SK-N-SH (cell line): ENCODE data around the gene NTNG1.

Experiments
- CHD2 ChIP-seq: fragments of 150-350 bp; IDR thresholded peaks from 2 replicates; pipeline ENCODE4 v1.6.1; 2018; ENCODE audit warnings: low read length; ENCODE audit not compliant: partially characterized antibody
- CTCF ChIP-seq: fragments of 200-600 bp; sonication (generic); IDR thresholded peaks from 2 replicates; pipeline ENCODE4 v1.6.1; 2017; ENCODE audit warnings: antibody characterized with exemption, mild to moderate bottlenecking, moderate library complexity
- EP300 ChIP-seq, 2 experiments: IDR thresholded peaks; 2 replicates each; pipeline versions ENCODE4 v1.4.0 to v1.6.1; 2012; ENCODE audit warnings: borderline replicate concordance in 1 of 2, low read depth in 1 of 2, low read length in 1 of 2
- EZH2phosphoT487 ChIP-seq: fragments of 200-600 bp; sonication (generic); IDR thresholded peaks from 2 replicates; pipeline ENCODE4 v1.6.1; 2017; ENCODE audit warnings: low read depth, mixed run types, mild to moderate bottlenecking, antibody characterized with exemption, moderate library complexity, borderline replicate concordance
- FOSL2 ChIP-seq: IDR thresholded peaks from 2 replicates; pipeline ENCODE4 v1.4.0; 2012; ENCODE audit warnings: low read depth, mild to moderate bottlenecking, moderate library complexity, borderline replicate concordance
- GABPA ChIP-seq: IDR thresholded peaks from 2 replicates; pipeline ENCODE4 v1.4.0; 2012; ENCODE audit warnings: low read depth, mild to moderate bottlenecking
- MAX ChIP-seq: IDR thresholded peaks from 2 replicates; pipeline ENCODE4 v1.4.0; 2012; ENCODE audit warnings: low read depth
- MEF2A ChIP-seq: IDR thresholded peaks from 2 replicates; pipeline ENCODE4 v1.4.0; 2012; ENCODE audit warnings: low read depth, borderline replicate concordance
- POLR2AphosphoS5 ChIP-seq: IDR thresholded peaks from 2 replicates; pipeline ENCODE4 v1.6.1; 2012; ENCODE audit warnings: low read depth, low read length
- REST ChIP-seq: IDR thresholded peaks from 2 replicates; pipeline ENCODE4 v1.6.1; 2012; ENCODE audit warnings: mild to moderate bottlenecking, low read depth, low read length, moderate library complexity
- RFX5 ChIP-seq: IDR thresholded peaks from 2 replicates; pipeline ENCODE4 v1.6.1; 2012; ENCODE audit warnings: mild to moderate bottlenecking, improper control_type of control experiment, low read length
- SMC3 ChIP-seq: IDR thresholded peaks from 2 replicates; pipeline ENCODE4 v1.6.1; 2012; ENCODE audit warnings: low read depth, low read length, improper control_type of control experiment
- USF2 ChIP-seq: fragments of 150-350 bp; IDR thresholded peaks from 2 replicates; pipeline ENCODE4 v1.6.1; 2017; ENCODE audit warnings: antibody characterized with exemption, low read length, low read depth, borderline replicate concordance
- ZBTB33 ChIP-seq: IDR thresholded peaks from 2 replicates; pipeline ENCODE4 v1.4.0; 2012; ENCODE audit warnings: low read depth, borderline replicate concordance

- TF ChIP-seq EP300 (IDR thresholded peaks at IDR 0.05; ENCODE audit: borderline replicate concordance in 1 of 2, low read depth in 1 of 2, low read length in 1 of 2) (no peak), CTCF (no peak), USF2 (no peak), POLR2AphosphoS5 (no peak), MEF2A (no peak), ZBTB33 (no peak), FOSL2 (no peak), CHD2 (no peak), REST (no peak), GABPA (no peak), EZH2phosphoT487 (no peak), RFX5 (no peak), MAX (no peak), SMC3 (no peak)
These were observed 169.1 kb downstream of the NTNG1 start for GRCh38 chr1:107309962-107310361.
